SU-DHL-6 (cell line): ENCODE data around the gene DBF4B.

Experiments
- CTCF ChIP-seq: fragments of 200-600 bp; sonication (generic); IDR thresholded peaks from one replicate; pipeline ENCODE4 v1.5.1; 2017; ENCODE audit warnings: antibody characterized with exemption, mild to moderate bottlenecking, low read length, moderate library complexity; ENCODE audit not compliant: insufficient read depth, poor library complexity, severe bottlenecking
- EZH2phosphoT487 ChIP-seq: fragments of 200-600 bp; sonication (generic), shearing (Covaris generic); conservative IDR thresholded peaks from 2 replicates; pipeline ENCODE4 v1.6.1; 2018; ENCODE audit warnings: mild to moderate bottlenecking, antibody characterized with exemption, low read length, moderate library complexity, mixed read lengths

DNA sequence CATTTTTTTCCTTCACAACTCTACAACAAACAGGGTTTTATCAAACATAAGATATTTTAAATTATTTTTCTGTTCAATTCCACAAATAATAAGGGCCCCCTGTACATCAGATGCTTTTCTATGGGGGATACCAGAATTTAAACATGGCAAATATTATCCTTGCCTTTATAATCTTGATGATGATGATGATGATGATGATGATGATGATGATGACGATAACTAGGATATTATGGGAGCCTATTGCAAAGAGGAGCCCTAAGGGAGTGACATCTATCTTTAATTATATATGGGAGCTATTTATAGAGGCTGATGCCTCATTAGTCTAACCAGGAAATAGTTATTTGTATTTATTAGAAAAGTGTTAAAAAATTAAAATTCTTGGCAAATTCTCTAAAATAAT is 45.4 kb upstream of the DBF4B start:
- TF ChIP-seq CTCF: no peak
- TF ChIP-seq EZH2phosphoT487: no peak
